MM.1S (cell line): ENCODE data around the gene WFDC12.
"Not testable (repeated sequence)": the region's sequence is repeated elsewhere in the genome, so short reads cannot be mapped to it uniquely, and the experiment has no call there.

ENCODE experiments used
- DNase-seq: peaks from one replicate; pipeline ENCODE4 v3.0.0-alpha.2; 2015
- H2AFZ ChIP-seq: fragments of 300-600 bp; sonication (generic); 2 replicates; pipeline ENCODE4 v1.6.0; 2016; ENCODE audit warnings: antibody characterized with exemption, low read length
- H3F3A ChIP-seq: fragments of 300-600 bp; sonication (generic); 2 replicates; pipeline ENCODE4 v1.6.1; 2016; ENCODE audit warnings: mild to moderate bottlenecking, antibody characterized with exemption, low read length, moderate library complexity, mixed read lengths; ENCODE audit not compliant: insufficient read depth
- H3K27ac ChIP-seq: fragments of 300-600 bp; sonication (generic); 2 replicates; pipeline ENCODE4 v1.5.1; 2016; ENCODE audit warnings: mild to moderate bottlenecking, low read length
- H3K27me3 ChIP-seq: fragments of 300-600 bp; sonication (generic); replicated peaks from 2 replicates; pipeline ENCODE4 v1.6.0; 2016; ENCODE audit warnings: low read length; ENCODE audit not compliant: insufficient read depth
- H3K36me3 ChIP-seq: fragments of 300-600 bp; sonication (generic); replicated peaks from 2 replicates; pipeline ENCODE4 v1.6.1; 2016; ENCODE audit warnings: mild to moderate bottlenecking, low read length, mixed read lengths; ENCODE audit not compliant: insufficient read depth
- H3K4me1 ChIP-seq: fragments of 300-600 bp; sonication (generic); 2 replicates; pipeline ENCODE4 v1.6.1; 2016; ENCODE audit warnings: low read length, mixed read lengths
- H3K4me2 ChIP-seq: fragments of 300-600 bp; sonication (generic); 2 replicates; pipeline ENCODE4 v1.6.0; 2016; ENCODE audit warnings: low read depth, low read length
- H3K4me3 ChIP-seq: fragments of 300-600 bp; sonication (generic); 2 replicates; pipeline ENCODE4 v1.5.1; 2016; ENCODE audit warnings: low read length, mixed read lengths
- H3K79me2 ChIP-seq: fragments of 300-600 bp; sonication (generic); 2 replicates; pipeline ENCODE4 v1.6.1; 2016; ENCODE audit warnings: mixed run types, low read length, mixed read lengths
- H3K9ac ChIP-seq: fragments of 300-600 bp; sonication (generic); 2 replicates; pipeline ENCODE4 v1.6.1; 2016; ENCODE audit warnings: low read length, mixed read lengths
- H3K9me2 ChIP-seq: fragments of 300-600 bp; sonication (generic); replicated peaks from 2 replicates; pipeline ENCODE4 v1.6.1; 2016; ENCODE audit warnings: mild to moderate bottlenecking, low read length, mixed read lengths; ENCODE audit not compliant: insufficient read depth
- H3K9me3 ChIP-seq: fragments of 300-600 bp; sonication (generic); replicated peaks from 2 replicates; pipeline ENCODE4 v1.6.1; 2016; ENCODE audit warnings: mild to moderate bottlenecking, low read length, mixed read lengths; ENCODE audit not compliant: insufficient read depth
- H4K20me1 ChIP-seq: fragments of 300-600 bp; sonication (generic); 2 replicates; pipeline ENCODE4 v1.6.1; 2016; ENCODE audit warnings: mild to moderate bottlenecking, low read length, moderate library complexity, mixed read lengths; ENCODE audit not compliant: insufficient read depth
- EZH2 ChIP-seq: fragments of 300-600 bp; sonication (generic); optimal IDR thresholded peaks from 2 replicates; pipeline ENCODE3; 2017; ENCODE audit warnings: low read depth, mild to moderate bottlenecking, antibody characterized with exemption, low read length, mixed read lengths
- EZH2phosphoT487 ChIP-seq: fragments of 300-600 bp; sonication (generic); IDR thresholded peaks from 2 replicates; pipeline ENCODE4 v1.6.1; 2018; ENCODE audit warnings: antibody characterized with exemption, low read length
- TF ChIP-seq, protein P1 (sequence below): fragments of 300-600 bp; sonication (generic); IDR thresholded peaks from 2 replicates; pipeline ENCODE4 v1.5.1; 2016; ENCODE audit warnings: antibody characterized with exemption, low read length, mixed read lengths

WFDC12 gene

DNA sequence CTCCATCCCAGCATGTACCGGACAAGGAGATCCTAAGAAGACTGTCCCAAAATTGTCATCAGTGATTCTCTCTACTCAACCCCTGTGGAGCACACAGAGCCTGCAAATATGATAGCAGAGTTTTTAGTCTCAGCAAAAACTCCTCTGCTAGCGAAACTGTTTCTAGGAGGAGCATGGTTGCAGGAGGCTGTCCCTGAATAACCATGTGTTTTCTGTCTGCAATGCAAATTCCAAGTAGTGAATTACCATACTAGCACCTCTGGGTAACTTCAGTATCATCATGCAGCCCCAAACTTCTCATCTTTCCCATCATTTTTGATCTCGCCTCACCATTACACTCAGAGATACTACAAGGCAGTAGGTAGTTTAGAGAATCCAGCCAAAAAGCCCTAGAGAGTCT lies 24.8 kb upstream of the WFDC12 start:
- Histone ChIP-seq H3K36me3 (no peaks in the 10 kb centered on the region), H3K27ac (no peak overlapping the region), H3K79me2 (no peaks in the 10 kb centered on the region), H3F3A (no peaks in the 10 kb centered on the region), H3K4me3 (no peak overlapping the region), H3K4me1 (no peaks in the 10 kb centered on the region), H2AFZ (no peak overlapping the region), H4K20me1 (no peaks in the 10 kb centered on the region), H3K9me2 (no peaks in the 10 kb centered on the region), H3K9ac (no peak overlapping the region), H3K27me3 (no peaks in the 10 kb centered on the region), H3K9me3 (no peaks in the 10 kb centered on the region), H3K4me2 (no peak overlapping the region)
- DNase-seq, result no peak
- TF ChIP-seq EZH2phosphoT487 (no peak), EZH2 (no peak)
- TF ChIP-seq, protein P1, sequence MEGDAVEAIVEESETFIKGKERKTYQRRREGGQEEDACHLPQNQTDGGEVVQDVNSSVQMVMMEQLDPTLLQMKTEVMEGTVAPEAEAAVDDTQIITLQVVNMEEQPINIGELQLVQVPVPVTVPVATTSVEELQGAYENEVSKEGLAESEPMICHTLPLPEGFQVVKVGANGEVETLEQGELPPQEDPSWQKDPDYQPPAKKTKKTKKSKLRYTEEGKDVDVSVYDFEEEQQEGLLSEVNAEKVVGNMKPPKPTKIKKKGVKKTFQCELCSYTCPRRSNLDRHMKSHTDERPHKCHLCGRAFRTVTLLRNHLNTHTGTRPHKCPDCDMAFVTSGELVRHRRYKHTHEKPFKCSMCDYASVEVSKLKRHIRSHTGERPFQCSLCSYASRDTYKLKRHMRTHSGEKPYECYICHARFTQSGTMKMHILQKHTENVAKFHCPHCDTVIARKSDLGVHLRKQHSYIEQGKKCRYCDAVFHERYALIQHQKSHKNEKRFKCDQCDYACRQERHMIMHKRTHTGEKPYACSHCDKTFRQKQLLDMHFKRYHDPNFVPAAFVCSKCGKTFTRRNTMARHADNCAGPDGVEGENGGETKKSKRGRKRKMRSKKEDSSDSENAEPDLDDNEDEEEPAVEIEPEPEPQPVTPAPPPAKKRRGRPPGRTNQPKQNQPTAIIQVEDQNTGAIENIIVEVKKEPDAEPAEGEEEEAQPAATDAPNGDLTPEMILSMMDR, result no peak

DNA sequence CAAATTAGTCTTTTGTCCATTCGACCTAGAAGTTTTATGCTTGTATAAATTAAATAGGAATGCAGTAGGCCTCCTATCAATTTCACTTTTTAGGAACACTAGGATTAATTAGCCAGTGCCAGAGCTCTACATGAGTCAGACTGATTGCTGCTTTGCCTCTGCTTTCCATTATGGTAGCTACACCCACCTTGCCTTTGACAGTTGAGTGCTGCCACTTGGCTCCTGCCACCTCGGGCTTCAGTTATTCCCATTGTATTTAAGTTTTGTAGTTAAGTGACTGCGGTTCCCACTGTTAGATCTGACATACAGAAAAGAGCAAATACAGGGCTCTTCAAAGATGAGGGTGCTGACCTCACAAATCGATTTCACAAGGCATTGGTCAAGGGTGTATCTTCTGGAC lies 16.6 kb upstream of the WFDC12 start:
- Histone ChIP-seq H3K27me3 (no peaks in the 10 kb centered on the region), H3K79me2 (no peaks in the 10 kb centered on the region), H3K9me2 (no peaks in the 10 kb centered on the region), H3K4me3 (no peak overlapping the region), H3K36me3 (no peaks in the 10 kb centered on the region), H3K9ac (no peak overlapping the region), H3K4me1 (no peaks in the 10 kb centered on the region), H3K4me2 (no peak overlapping the region), H3F3A (no peaks in the 10 kb centered on the region), H3K9me3 (no peaks in the 10 kb centered on the region), H2AFZ (no peak overlapping the region), H3K27ac (no peak overlapping the region), H4K20me1 (no peaks in the 10 kb centered on the region)
- DNase-seq, result no peak
- TF ChIP-seq EZH2 (no peak), EZH2phosphoT487 (no peak)
- TF ChIP-seq, protein P1, result no peak

DNA sequence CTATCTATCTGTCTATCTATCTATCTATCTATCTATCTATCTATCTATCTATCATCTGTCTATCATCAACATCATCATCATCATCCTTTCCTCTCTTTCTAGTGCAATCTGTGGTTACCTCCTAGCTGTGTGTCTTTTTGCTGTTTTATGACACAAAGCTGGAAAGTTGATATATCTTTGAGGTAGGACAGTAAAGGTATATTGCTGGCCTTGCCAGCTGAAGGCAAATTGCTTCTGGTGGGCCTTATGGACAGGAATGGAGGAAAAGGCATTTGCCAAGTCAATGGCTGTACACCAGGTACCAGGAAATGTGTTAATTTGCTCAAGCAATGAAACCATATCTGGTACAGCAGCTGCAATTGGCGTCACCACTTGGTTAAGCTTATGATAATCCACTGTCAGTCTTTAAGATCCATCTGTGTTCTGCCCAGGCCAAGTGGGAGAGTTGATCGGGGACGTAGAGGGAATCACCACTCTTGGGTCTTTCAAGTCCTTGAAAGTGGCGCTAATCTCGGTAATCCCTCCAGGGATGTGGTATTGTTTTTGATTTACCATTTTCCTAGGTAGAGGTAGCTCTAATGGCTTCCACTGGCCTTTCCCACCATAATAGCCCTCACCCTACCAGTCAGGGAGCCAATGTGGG lies 15.6 kb upstream of the WFDC12 start:
- not testable (repeated sequence) for H3K79me2 ChIP-seq, H4K20me1 ChIP-seq, H3K36me3 ChIP-seq, H3F3A ChIP-seq, H3K4me1 ChIP-seq, H3K9ac ChIP-seq, H2AFZ ChIP-seq, H3K9me2 ChIP-seq, H3K27ac ChIP-seq, H3K4me3 ChIP-seq, H3K27me3 ChIP-seq, H3K4me2 ChIP-seq, H3K9me3 ChIP-seq, DNase-seq

DNA sequence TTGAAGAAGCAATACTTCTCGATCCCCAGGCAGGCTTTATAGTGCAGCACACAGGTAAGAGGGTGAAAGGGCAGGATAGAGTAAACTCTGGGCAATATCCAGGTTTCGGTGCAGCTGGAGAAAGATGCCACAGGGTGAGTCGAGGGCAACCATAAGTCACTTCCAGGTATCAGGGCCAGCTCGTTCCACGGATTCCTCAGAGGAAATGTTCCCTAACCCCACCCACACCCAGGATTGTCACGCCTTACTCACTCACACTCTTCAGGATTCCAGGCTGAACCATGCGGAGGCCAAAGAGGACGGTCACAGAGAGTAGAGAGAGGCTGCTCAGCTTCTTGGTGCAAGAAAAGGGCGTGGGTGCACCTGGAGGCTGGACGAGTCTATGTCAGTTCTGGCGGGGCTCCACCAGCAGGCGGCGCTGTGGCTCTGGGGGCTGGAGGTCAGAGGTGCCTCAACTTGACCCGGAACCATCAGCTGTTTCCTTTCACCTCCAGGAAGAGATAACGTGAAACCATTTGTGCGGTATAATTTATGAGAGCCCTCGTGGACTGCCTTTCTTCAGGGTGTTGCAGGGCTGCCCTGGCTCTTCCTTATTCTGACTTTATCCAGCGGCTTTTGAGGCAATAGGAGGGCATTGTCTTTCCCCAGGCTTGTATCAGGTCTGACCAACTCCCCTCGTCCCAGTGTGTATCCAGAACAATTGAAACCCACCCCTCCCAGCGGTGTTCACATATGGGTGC lies 14.5 kb upstream of the WFDC12 start:
- Histone ChIP-seq H3K27ac (no peak overlapping the region), H3K79me2 (no peaks in the 10 kb centered on the region), H3K9me2 (no peaks in the 10 kb centered on the region), H3K36me3 (no peaks in the 10 kb centered on the region), H3K9me3 (no peaks in the 10 kb centered on the region), H3K27me3 (no peaks in the 10 kb centered on the region), H3K4me1 (no peaks in the 10 kb centered on the region), H3K4me3 (no peak overlapping the region), H3F3A (no peaks in the 10 kb centered on the region), H4K20me1 (no peaks in the 10 kb centered on the region), H3K9ac (no peak overlapping the region), H3K4me2 (peak overlapping the region; percentile 15; the same call in 1 of the 2 replicates), H2AFZ (peak overlapping the region; percentile 42)
- no peak for TF ChIP-seq EZH2
- no peak for TF ChIP-seq EZH2phosphoT487
- TF ChIP-seq, protein P1, result peak; percentile 89
- peak; percentile 59 for DNase-seq
